T follicular helper cell (primary cell): ENCODE data around the gene SLCO1C1.

Experiments used
- DNase-seq: peaks from one replicate; pipeline ENCODE4 v3.0.0-alpha.2; 2020; ENCODE audit warnings: low read depth

The SLCO1C1 gene

GRCh38 chr12:20798554-20798953 is 103.4 kb downstream of the SLCO1C1 start:
- no peak for DNase-seq

DNA sequence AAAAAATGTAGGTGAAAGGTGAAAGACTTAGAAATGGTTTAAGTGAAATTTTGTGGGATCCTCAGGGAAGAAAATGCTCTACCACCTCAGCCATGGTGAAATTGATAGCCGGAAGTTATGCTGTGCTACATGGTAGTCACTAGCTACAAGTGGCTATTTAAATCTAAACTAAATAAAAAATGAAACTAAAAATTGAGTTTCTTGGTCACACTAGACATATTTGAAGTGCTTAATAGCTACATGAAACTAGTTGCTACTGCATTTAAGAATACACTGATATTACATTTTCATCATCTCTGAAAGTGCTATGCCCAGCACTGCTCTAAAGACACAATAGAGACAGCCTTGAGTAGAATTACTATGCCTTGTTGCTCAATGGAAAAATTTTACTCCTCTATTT is 105.0 kb downstream of the SLCO1C1 start:
- no peak for DNase-seq

DNA sequence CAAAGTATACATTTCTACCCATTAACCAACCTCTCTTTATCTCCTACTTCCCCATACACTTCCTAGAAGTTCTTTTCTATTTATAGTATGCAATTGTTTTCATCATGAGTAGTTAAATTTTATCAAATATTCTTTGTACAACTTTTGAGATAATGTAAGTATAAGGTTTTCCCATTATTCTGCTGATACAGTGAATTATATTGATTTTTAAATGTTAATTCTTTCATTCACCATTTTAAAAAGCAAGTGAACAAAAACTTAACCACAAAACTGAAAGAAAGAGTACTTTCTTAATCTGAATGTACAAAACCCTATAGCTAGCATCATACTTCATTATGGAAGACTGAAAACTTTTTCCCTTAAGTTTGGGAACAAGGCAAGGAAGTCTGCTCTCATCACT is 105.9 kb downstream of the SLCO1C1 start:
- no peak for DNase-seq
